A673 (cell line): Measurements from ENCODE around the gene JAML. TPM values are rescaled to one million over a fixed set of nuclear protein-coding genes. Genes with fewer than 3 reads are reported as not detected.

Experiments
- BruUV-seq: library from RNA; stranded (reverse); fragments of 400-500 nt; replicated peaks from 2 replicates; lab custom pipeline; 2021; lab: Mats Ljungman, UMichigan
- CTCF ChIA-PET: fragments of 300-600 bp; sonication (Branson Sonifier 250); formaldehyde crosslinking; loops from one replicate; lab custom pipeline; 2022; ENCODE audit warnings: antibody characterized with exemption; lab: Charles Lee
- POLR2A ChIA-PET: fragments of 300-600 bp; sonication (Branson Sonifier 250); formaldehyde crosslinking; loops from one replicate; lab custom pipeline; 2022; ENCODE audit warnings: antibody characterized with exemption; ENCODE audit not compliant: low non-redundant PET; lab: Charles Lee
- DNase-seq: peaks from one replicate; pipeline ENCODE4 v3.0.0-alpha.2; 2015; ENCODE audit warnings: low spot score
- H3K27ac ChIP-seq: fragments of 200-600 bp; sonication (generic); 2 replicates; pipeline ENCODE4 v1.5.1; 2016; ENCODE audit warnings: mixed run types, low read depth, mild to moderate bottlenecking, mixed read lengths, antibody characterized with exemption, low read length; ENCODE audit not compliant: poor library complexity, severe bottlenecking
- H3K27me3 ChIP-seq: fragments of 200-600 bp; sonication (generic); replicated peaks from 2 replicates; pipeline ENCODE4 v1.6.1; 2017; ENCODE audit warnings: mixed run types, low read depth, mild to moderate bottlenecking, mixed read lengths, antibody characterized with exemption, low read length; ENCODE audit not compliant: insufficient read depth, poor library complexity
- H3K36me3 ChIP-seq: fragments of 200-600 bp; sonication (generic); 2 replicates; pipeline ENCODE4 v1.6.1; 2016; ENCODE audit warnings: mixed run types, mild to moderate bottlenecking, mixed read lengths, antibody characterized with exemption, low read length; ENCODE audit not compliant: insufficient read depth, poor library complexity, severe bottlenecking
- H3K4me1 ChIP-seq: fragments of 200-600 bp; sonication (generic); 2 replicates; pipeline ENCODE4 v1.6.1; 2017; ENCODE audit warnings: mixed run types, mild to moderate bottlenecking, mixed read lengths, antibody characterized with exemption, low read length; ENCODE audit not compliant: insufficient read depth, poor library complexity, severe bottlenecking
- H3K4me3 ChIP-seq: fragments of 200-600 bp; sonication (generic); 2 replicates; pipeline ENCODE4 v1.5.1; 2016; ENCODE audit warnings: low read depth, mixed run types, mild to moderate bottlenecking, mixed read lengths, low read length; ENCODE audit not compliant: poor library complexity, severe bottlenecking
- H3K9me3 ChIP-seq: fragments of 200-600 bp; sonication (generic); 2 replicates; pipeline ENCODE4 v1.6.1; 2016; ENCODE audit warnings: mixed run types, low read depth, mild to moderate bottlenecking, mixed read lengths, antibody characterized with exemption, low read length; ENCODE audit not compliant: poor library complexity, severe bottlenecking
- CTCF ChIP-seq: fragments of 300-800, 200-600 bp; sonication (generic); conservative IDR thresholded peaks from 2 replicates; pipeline ENCODE4 v1.5.1; 2017; ENCODE audit warnings: low read depth, mild to moderate bottlenecking, antibody characterized with exemption, low read length, moderate library complexity, mixed read lengths
- EZH2 ChIP-seq: fragments of 200-600 bp; sonication (generic); IDR thresholded peaks from 2 replicates; pipeline ENCODE4 v1.6.1; 2017; ENCODE audit warnings: borderline replicate concordance, low read depth, mild to moderate bottlenecking, mixed read lengths, antibody characterized with exemption, low read length; ENCODE audit not compliant: poor library complexity, severe bottlenecking
- intact Hi-C: fragments of 100-400 bp; cut with micrococcal nuclease; formaldehyde crosslinking; loops from one replicate; pipeline ENCODE4 v1.10.0; 2022; ENCODE audit not compliant: unreplicated experiment
- total RNA-seq: library from RNA; stranded (reverse); gene quantifications from 2 replicates; pipeline ENCODE4 v1.2.3, GENCODE V29; 2021

JAML gene
- total RNA-seq, 1 experiment from 2014 or later, result not detected

GRCh38 chr11:118151431-118151830 lies 73.4 kb downstream of the JAML start:
- Histone ChIP-seq H3K4me1 (peaks cover 54% of the 10 kb centered on the region), H3K4me3 (peak overlapping the region; percentile 62), H3K9me3 (no peaks in the 10 kb centered on the region), H3K27ac (no peak overlapping the region), H3K27me3 (peaks cover 30% of the 10 kb centered on the region), H3K36me3 (no peaks in the 10 kb centered on the region)
- TF ChIP-seq CTCF (no peak), EZH2 (no peak)
- intact Hi-C loops, result loop anchor here (5.0 kb wide), 1 partner anchor 336 kb away; no protein-coding TSS in a partner anchor
- POLR2A ChIA-PET, result no interaction called here
- CTCF ChIA-PET, result no interaction called here
- no TSS peak for BruUV-seq
- DNase-seq, result no peak

- Histone ChIP-seq H3K4me1 (peaks cover 64% of the 10 kb centered on the region), H3K27ac (no peak overlapping the region), H3K4me3 (no peak overlapping the region), H3K27me3 (peaks cover 10% of the 10 kb centered on the region), H3K9me3 (no peaks in the 10 kb centered on the region), H3K36me3 (no peaks in the 10 kb centered on the region)
- no peak for DNase-seq
- ChIA-PET CTCF (interaction anchor here (1.1 kb wide), 1 partner anchor 22 kb away, joined by 3 read pairs; no protein-coding TSS in a partner anchor), POLR2A (no interaction called here)
- intact Hi-C loops, result loop anchor here (5.0 kb wide), 2 partner anchors 203 to 418 kb away; partner anchors contain the start of gene IFT46
- TF ChIP-seq EZH2 (no peak), CTCF (0 out of 2 replicates have a peak, but pooled peaks have one; percentile 11)
- BruUV-seq, result no TSS peak
Observed at GRCh38 chr11:118149493-118149892, 75.3 kb downstream of the JAML start.

- CTCF ChIA-PET, result no interaction called here
- H3K27ac ChIP-seq, result no peak overlapping the region
- POLR2A ChIA-PET, result no interaction called here
- no TSS peak for BruUV-seq
- peaks cover 4% of the 10 kb centered on the region for H3K27me3 ChIP-seq
- intact Hi-C loops, result loop anchor here (5.0 kb wide), 2 partner anchors 203 to 418 kb away; partner anchors contain the start of gene IFT46
- no peaks in the 10 kb centered on the region for H3K9me3 ChIP-seq
- no peaks in the 10 kb centered on the region for H3K36me3 ChIP-seq
- TF ChIP-seq EZH2, result no peak
- H3K4me3 ChIP-seq, result no peak overlapping the region
- peaks cover 64% of the 10 kb centered on the region for H3K4me1 ChIP-seq
- peak; percentile 49 for DNase-seq
Observed at GRCh38 chr11:118148856-118149255, 76.0 kb downstream of the JAML start.

GRCh38 chr11:118148240-118148639 lies 76.6 kb downstream of the JAML start:
- Histone ChIP-seq H3K4me1 (peaks cover 64% of the 10 kb centered on the region), H3K4me3 (no peak overlapping the region), H3K27me3 (peaks cover 3% of the 10 kb centered on the region), H3K36me3 (no peaks in the 10 kb centered on the region), H3K9me3 (no peaks in the 10 kb centered on the region), H3K27ac (no peak overlapping the region)
- intact Hi-C loops, result loop anchor here (5.0 kb wide), 2 partner anchors 204 to 419 kb away; partner anchors contain the start of gene IFT46
- POLR2A ChIA-PET, result no interaction called here
- CTCF ChIA-PET, result no interaction called here
- no peak for TF ChIP-seq CTCF
- no peak for TF ChIP-seq EZH2
- no TSS peak for BruUV-seq
- DNase-seq, result no peak
